Liver (tissue), 3 donors: Measurements from ENCODE around the gene DHRS1.

Experiments
- EGR1 ChIP-seq, 2 donors: IDR thresholded peaks; 2 replicates each; pipeline ENCODE4 v1.6.1; 2016 to 2018; ENCODE audit warnings: antibody characterized with exemption in 2 of 2, low read depth in 2 of 2
- GABPA ChIP-seq, 2 donors: IDR thresholded peaks in 1 of 2; conservative IDR thresholded peaks in 1 of 2; 2 replicates each; pipeline ENCODE4 v1.6.1; 2016; ENCODE audit warnings: antibody characterized with exemption in 2 of 2, mild to moderate bottlenecking in 1 of 2, moderate library complexity in 1 of 2
- JUND ChIP-seq, 2 donors: IDR thresholded peaks; 2 replicates each; pipeline ENCODE4 v1.6.1; 2016; ENCODE audit warnings: antibody characterized with exemption in 2 of 2
- NR2F2 ChIP-seq: IDR thresholded peaks from 2 replicates; pipeline ENCODE4 v1.6.1; 2016; ENCODE audit warnings: antibody characterized with exemption
- RAD21 ChIP-seq, 2 donors: IDR thresholded peaks; 2 replicates each; pipeline ENCODE4 v1.6.1; 2016; ENCODE audit warnings: antibody characterized with exemption in 2 of 2, mild to moderate bottlenecking in 2 of 2
- RXRA ChIP-seq, 2 donors: IDR thresholded peaks; 2 replicates each; pipeline ENCODE4 v1.6.1; 2017 to 2018; ENCODE audit warnings: antibody characterized with exemption in 2 of 2, mild to moderate bottlenecking in 1 of 2
- SP1 ChIP-seq: IDR thresholded peaks from 2 replicates; pipeline ENCODE4 v1.6.1; 2018; ENCODE audit warnings: antibody characterized with exemption, mild to moderate bottlenecking
- TAF1 ChIP-seq: conservative IDR thresholded peaks from 2 replicates; pipeline ENCODE4 v1.6.1; 2016; ENCODE audit warnings: antibody characterized with exemption, mild to moderate bottlenecking
- YY1 ChIP-seq: IDR thresholded peaks from 2 replicates; pipeline ENCODE4 v1.6.1; 2016; ENCODE audit warnings: antibody characterized with exemption, mild to moderate bottlenecking
- TF ChIP-seq, protein P1 (sequence below): fragments of 150-350 bp; IDR thresholded peaks from 2 replicates; pipeline ENCODE4 v1.5.1; 2017; ENCODE audit warnings: improper control_type of control experiment, low read depth, low read length; ENCODE audit not compliant: missing input control
- TF ChIP-seq, protein P2 (sequence below): IDR thresholded peaks from 2 replicates; pipeline ENCODE4 v1.6.1; 2016; ENCODE audit warnings: antibody characterized with exemption, mild to moderate bottlenecking
- TF ChIP-seq, protein P3 (sequence below): IDR thresholded peaks from 2 replicates; pipeline ENCODE4 v1.6.1; 2016; ENCODE audit warnings: antibody characterized with exemption
- donor health status: healthy.
- donor health status: healthy.

DNA sequence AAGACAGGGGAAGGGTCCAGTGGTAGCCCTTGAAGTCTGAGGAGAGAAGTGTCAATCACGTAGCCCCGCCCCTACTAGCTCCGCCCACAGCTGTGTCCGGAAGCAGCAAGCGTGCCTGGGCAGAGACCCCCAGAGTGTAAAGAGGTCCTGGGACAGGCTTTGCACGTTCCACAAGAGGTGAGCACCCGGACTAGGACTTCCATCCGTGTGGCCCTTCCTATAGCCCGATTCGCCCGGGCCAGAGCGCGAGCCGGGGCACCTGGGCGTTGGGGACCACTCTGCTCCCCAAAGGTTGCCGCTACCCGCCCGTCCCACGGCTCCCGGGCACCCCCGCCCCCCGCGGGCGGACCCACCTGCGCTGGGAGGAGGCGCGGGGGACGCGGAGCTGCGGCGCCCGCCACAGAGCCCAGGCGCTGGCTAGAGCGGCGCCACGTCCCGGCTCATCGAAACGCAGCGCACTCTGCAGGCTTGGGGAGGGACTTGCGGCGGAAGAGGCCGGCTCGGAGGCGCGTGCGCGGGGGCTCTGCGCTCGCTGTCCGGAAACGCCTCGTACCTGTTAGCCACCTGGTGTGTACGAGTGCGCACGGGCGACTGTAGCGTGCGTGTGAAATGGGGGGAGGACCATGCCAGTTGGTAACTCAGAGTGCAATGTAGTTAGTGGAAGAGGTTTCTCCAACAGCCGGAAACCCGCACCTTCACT, 28.3 kb downstream of the DHRS1 start, which contains the start of gene RABGGTA:
- TF ChIP-seq RXRA (IDR thresholded peaks at IDR 0.05) (no peak), GABPA (IDR thresholded peaks at IDR 0.05 in 1 of 2, conservative IDR thresholded peaks at IDR 0.05 in 1 of 2) (peak in 1 of 2 donors; percentile 77), NR2F2 (no peak), YY1 (no peak), RAD21 (IDR thresholded peaks at IDR 0.05) (peak in 1 of 2 donors; percentile 70), JUND (IDR thresholded peaks at IDR 0.05) (no peak), SP1 (peak; percentile 47), TAF1 (no peak), EGR1 (IDR thresholded peaks at IDR 0.05; ENCODE audit: low read depth in 2 of 2) (no peak)
- TF ChIP-seq, protein P1, sequence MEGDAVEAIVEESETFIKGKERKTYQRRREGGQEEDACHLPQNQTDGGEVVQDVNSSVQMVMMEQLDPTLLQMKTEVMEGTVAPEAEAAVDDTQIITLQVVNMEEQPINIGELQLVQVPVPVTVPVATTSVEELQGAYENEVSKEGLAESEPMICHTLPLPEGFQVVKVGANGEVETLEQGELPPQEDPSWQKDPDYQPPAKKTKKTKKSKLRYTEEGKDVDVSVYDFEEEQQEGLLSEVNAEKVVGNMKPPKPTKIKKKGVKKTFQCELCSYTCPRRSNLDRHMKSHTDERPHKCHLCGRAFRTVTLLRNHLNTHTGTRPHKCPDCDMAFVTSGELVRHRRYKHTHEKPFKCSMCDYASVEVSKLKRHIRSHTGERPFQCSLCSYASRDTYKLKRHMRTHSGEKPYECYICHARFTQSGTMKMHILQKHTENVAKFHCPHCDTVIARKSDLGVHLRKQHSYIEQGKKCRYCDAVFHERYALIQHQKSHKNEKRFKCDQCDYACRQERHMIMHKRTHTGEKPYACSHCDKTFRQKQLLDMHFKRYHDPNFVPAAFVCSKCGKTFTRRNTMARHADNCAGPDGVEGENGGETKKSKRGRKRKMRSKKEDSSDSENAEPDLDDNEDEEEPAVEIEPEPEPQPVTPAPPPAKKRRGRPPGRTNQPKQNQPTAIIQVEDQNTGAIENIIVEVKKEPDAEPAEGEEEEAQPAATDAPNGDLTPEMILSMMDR, result peak; percentile 62
- TF ChIP-seq, protein P2, sequence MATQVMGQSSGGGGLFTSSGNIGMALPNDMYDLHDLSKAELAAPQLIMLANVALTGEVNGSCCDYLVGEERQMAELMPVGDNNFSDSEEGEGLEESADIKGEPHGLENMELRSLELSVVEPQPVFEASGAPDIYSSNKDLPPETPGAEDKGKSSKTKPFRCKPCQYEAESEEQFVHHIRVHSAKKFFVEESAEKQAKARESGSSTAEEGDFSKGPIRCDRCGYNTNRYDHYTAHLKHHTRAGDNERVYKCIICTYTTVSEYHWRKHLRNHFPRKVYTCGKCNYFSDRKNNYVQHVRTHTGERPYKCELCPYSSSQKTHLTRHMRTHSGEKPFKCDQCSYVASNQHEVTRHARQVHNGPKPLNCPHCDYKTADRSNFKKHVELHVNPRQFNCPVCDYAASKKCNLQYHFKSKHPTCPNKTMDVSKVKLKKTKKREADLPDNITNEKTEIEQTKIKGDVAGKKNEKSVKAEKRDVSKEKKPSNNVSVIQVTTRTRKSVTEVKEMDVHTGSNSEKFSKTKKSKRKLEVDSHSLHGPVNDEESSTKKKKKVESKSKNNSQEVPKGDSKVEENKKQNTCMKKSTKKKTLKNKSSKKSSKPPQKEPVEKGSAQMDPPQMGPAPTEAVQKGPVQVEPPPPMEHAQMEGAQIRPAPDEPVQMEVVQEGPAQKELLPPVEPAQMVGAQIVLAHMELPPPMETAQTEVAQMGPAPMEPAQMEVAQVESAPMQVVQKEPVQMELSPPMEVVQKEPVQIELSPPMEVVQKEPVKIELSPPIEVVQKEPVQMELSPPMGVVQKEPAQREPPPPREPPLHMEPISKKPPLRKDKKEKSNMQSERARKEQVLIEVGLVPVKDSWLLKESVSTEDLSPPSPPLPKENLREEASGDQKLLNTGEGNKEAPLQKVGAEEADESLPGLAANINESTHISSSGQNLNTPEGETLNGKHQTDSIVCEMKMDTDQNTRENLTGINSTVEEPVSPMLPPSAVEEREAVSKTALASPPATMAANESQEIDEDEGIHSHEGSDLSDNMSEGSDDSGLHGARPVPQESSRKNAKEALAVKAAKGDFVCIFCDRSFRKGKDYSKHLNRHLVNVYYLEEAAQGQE, result peak; percentile 59
- TF ChIP-seq, protein P3, sequence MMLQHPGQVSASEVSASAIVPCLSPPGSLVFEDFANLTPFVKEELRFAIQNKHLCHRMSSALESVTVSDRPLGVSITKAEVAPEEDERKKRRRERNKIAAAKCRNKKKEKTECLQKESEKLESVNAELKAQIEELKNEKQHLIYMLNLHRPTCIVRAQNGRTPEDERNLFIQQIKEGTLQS, result no peak
